Measurements from ENCODE around the gene CNOT10. TPM values are rescaled to one million over a fixed set of nuclear protein-coding genes. Genes with fewer than 3 reads are reported as not detected.
"Not testable (repeated sequence)": the region's sequence is repeated elsewhere in the genome, so short reads cannot be mapped to it uniquely, and the experiment has no call there.

Gene CNOT10
- total RNA-seq, 1 experiment from 2014 or later, result 26.7 TPM

DNA sequence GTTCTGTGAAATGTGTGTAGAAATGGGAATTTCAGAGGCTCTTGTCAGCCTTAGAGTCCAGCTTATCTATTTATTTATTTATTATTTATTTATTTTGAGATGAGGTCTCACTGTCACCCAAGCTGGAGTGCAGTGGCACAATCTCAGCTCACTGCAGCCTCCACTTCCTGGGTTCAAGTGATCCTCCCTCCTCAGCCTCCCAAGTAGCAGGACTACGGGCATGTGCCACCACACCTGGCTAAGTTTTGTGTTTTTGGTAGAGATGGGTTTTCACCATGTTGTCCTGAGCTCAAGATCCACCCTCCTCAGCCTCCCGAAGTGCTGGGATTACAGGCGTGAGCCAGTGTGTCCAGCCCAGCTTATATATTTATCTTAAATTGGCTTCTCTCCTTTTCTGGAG, 11.5 kb downstream of the CNOT10 start:
- DNase-seq (ENCODE audit: low read depth), result no peak

DNA sequence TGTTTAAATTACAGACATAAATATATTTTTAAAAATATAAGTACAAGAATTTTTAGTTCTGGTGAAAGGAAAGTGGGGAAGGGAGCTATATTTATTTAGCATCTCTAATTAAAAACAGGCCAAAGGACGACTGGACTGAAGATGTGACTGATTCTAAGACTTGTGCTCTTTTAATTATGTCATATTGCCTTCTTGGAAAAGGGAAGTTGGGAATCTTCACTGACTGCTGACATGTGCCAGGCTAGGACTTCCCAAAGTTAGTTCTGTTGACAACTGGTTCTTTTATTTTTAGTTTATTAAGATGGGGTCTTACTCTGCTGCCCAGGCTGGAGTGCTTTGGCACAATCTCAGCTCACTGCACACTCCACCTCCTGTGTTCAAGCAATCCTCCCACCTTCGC, 13.5 kb downstream of the CNOT10 start:
- no peak for DNase-seq (ENCODE audit: low read depth)

DNA sequence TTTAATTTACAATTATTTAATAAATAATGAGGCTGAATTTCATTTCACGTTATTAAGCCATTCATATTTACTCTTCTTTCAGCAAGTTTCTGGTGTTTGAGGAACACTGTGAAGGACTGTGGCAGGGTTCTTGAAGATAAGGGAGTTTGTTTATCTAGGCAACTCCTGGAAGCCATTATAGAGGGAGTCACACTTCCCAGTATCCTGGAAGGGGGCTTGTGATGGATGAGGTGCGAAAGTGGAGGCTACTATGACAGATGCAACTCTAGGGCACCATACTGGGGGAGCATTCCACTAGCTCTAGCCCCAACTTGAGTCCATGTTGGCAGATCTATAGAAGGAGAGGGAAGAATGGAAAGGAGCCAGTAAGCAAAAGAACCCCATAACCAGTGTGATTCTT, 14.4 kb downstream of the CNOT10 start:
- no peak for DNase-seq (ENCODE audit: low read depth)

DNA sequence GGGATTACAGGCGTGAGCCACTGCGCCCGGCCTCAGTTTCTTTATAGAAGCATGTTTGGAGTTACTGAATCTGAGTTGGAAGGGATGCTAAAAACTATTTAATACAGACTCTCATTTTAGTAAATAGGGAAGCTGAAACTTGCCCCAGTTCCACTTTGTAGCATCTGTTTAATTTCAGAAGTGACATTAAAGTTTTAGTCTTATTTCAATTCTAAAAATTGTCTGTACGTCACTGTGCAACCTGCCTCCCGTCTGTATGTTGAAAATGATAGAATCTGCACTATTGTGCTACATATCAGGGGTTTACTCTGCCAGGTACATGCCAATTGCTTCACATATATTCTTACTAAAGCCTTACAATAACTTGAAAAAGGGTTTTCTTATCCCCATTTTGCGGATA, 15.3 kb downstream of the CNOT10 start:
- DNase-seq (ENCODE audit: low read depth), result no peak

DNA sequence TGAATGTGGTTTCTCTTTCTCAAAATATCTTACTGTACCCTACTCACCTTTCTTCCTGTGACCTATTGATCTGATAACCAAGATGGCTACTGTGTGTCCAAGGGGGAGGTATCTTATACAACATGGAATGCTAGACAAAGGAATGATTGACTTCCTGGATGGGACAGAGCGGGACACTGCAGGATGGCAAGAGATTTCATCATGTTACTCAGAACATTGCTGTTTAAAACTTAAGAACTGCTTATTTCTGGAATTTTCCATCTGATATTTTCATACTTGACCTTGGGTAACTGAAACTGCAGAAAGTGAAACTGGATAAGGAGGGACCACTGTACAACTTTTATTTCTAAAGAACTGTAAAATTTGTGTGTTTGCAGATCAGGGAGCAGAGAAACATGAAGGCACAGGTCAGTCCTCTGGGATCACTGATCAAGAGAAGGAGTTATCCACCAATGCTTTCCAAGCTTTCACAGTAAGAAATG, 18.5 kb downstream of the CNOT10 start:
- no peak for DNase-seq (ENCODE audit: low read depth)

DNA sequence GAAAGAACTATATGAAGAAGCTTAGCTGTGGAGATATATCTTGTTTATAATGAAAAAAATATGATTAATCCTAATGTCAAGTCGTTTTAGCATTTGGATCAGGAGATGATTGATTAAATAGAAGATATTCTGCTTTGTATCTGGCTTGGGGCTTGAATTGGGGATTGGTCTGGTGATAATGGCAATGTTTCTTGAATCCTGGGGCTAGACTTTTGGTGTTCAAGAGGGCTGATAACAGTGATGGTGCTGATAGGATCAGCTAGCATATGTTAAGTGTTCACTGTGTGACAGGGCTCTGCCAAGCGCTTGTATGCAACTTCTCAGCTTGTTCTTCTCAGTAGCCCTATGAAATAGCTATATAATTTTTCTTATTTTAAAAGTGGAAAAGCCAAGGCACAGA, 20.2 kb downstream of the CNOT10 start:
- no peak for DNase-seq (ENCODE audit: low read depth)

DNA sequence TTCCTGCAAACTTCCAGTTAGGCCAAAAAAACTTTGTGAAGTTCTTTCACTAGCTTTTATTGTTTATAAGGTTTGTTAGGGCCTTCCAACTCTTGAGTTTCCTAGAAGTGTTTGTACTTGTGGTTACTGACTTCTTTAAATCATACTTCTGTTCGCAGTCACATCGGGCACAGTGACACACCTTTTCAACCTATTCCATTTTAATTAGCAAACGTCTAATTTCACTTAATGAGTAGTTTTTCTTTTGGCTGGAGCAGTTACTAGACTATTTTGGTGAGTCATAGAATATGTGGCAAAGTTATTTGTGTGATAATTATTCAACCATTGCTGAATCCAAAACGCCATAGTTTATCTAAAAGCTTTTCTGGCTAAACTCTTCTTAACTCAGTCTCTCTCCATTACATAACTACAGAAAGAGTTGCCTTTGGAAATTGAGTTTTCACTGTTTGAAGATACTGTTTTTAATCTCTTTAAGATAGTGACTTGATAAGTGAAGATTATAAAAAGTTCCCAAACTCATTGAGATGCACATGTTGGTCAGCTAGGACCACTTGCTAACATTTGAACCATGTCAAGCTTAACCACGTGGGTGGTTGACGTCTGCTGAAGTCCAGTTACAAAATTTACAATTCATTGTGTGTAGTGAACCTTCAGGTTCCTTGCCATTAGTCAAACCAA, 21.5 kb downstream of the CNOT10 start:
- peak; percentile 47 for DNase-seq (ENCODE audit: low read depth)

DNA sequence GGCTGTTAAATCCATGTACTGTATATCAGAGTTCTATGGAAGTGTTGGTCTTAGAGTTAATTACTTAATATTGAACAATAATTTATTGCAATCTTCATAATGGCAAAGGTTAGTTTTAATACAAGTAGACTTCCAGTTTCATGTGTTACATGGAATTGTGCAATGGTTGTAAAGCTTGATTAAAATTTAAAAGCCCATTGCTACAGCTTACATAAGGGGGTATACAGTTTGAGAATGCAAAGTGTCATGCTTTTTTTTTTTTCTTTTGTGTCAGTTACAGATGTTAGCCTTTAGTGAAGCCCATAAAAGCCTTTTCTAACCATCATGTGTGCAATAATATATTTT, 22.0 kb downstream of the CNOT10 start:
- no peak for DNase-seq (ENCODE audit: low read depth)

DNA sequence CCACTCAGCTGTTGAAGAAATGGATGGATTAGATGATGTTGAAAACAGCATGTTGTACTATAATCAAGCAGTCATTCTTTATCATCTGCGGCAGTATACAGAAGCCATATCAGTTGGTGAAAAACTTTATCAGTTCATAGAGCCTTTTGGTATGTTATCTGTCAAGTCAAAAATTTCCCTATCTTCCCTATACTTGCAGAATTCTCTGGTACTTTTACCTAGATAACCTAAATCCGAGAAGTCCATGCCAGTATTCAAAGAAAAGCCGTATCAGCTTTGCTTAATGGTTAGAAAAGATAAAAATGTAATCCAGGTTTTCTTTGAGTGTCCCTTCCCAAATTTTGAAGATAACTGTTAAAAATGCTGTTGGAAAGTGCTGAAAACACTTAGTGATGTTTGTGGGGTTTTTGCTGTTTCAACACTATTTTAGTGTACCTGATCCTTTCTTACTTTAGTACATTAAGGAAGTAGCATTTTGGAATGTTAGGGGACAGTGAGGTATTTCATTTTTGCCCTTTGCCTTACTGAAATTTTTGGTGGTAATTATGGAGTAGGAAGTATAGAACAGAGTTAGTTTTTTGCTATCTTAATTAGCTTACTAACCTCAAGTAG, 23.8 kb downstream of the CNOT10 start:
- no peak for DNase-seq (ENCODE audit: low read depth)

DNA sequence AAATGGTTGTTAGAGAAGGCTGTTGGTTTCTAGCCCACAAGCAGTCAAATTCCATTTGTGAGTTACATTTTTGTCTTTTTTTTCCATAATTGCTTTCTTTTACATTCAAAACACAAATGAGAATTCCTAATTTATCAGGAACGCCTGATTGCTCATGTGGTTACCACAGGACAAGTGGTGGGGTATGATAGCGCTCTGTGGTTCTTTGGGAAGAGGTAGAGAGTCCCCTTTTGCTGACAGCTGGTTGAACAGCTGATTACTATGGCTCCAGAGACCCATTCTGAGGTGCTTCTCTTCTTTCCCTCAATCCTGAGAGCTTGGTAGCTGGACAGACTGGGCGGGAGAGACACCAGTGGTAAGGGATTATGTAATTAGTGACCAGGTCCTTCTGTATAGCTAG, 24.4 kb downstream of the CNOT10 start:
- no peak for DNase-seq (ENCODE audit: low read depth)

DNA sequence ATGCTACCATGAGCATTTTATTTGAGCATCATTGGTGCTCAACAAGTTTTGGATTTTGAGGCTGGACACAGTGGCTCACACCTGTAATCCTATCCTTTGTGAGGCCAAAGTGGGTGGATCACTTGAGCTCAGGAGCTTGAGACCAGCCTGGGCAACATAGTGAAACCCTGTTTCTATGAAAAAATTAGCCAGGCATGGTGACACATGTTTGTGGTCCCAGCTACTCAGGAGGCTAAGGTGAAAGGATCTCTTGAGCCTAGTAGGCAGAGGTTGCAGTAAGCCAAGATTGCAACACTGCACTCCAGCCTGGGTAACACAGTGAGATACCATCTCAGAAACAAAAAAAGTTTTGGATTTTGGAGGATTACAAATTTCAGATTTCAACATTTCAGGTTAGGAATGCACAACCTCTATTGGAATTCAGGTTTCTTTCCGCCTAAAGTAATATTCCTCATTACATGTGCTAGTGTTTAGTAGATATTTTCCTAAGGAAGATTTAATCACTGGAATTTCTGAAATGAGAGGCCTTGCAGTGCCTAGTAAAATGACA, 27.6 kb downstream of the CNOT10 start:
- DNase-seq (ENCODE audit: low read depth), result no peak

DNA sequence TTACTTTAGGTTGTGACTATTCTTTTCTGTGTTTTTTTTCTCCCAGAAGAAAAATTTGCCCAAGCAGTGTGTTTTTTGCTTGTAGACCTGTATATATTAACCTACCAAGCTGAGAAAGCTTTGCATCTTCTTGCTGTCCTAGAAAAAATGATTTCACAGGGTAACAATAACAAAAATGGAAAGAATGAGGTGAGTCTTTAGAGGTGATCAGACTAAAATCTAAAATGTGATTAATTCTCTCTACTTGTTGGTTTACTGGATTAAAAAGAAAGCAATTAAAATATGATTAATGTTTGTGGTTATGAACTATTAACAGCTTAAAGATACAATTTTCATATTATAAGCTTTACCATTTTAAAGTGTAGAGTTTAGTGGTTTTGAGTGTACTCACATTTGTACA, 28.2 kb downstream of the CNOT10 start:
- DNase-seq (ENCODE audit: low read depth), result no peak

DNA sequence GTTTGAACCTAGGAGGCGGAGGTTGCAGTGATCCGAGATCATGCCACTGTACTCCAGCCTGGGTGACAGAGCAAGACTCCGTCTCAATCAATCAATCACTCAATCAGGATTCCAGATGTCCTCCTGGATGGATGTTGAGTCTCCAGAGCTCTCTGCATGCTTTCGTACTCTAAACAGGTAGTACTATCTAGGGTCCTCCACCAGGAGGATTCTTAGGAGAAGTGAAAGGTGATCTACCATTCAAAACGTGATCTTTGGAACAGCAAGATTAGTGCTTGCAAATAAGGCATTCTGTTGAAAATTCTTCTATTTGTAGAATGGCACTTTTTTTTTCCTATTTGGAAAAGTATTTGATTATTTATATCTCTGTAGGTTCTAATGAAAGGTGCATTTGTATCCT, 34.3 kb downstream of the CNOT10 start:
- no peak for DNase-seq (ENCODE audit: low read depth)

DNA sequence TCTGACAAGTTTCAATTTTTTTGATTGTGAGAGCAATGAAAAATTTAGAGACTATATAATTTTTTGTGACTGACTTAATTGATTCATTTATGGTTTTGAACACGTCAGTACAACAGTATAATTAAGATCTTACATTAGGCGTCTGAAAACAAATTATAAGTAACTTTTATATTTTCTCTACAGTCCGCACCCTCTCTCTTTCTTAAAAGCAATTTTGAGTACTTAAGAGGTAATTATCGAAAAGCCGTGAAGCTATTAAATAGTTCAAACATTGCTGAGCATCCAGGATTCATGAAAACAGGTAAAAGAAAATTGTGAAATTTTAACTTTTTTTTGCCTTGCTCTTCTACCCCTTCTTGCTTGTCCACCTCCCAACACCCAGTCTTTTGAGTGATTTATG, 34.9 kb downstream of the CNOT10 start:
- DNase-seq (ENCODE audit: low read depth), result no peak

DNA sequence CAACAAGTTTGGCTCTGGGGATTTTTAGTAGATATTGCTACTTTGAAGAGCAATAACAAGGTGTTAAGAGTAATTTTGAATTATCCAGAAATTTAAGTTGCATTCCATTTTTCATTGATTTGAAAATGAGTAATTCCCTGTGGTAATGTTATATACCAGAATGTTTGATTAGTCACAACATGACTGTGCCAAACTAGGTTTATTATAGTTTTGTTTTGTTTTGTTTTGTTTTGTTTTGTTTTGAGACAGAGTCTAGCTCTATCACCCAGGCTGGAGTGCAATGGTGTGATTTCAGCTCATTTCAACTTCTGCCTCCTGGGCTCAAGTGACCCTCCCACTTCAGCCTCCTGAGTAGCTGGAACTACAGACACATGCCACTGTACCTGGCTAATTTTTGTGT, 40.7 kb downstream of the CNOT10 start:
- DNase-seq (ENCODE audit: low read depth), result peak; percentile 12

DNA sequence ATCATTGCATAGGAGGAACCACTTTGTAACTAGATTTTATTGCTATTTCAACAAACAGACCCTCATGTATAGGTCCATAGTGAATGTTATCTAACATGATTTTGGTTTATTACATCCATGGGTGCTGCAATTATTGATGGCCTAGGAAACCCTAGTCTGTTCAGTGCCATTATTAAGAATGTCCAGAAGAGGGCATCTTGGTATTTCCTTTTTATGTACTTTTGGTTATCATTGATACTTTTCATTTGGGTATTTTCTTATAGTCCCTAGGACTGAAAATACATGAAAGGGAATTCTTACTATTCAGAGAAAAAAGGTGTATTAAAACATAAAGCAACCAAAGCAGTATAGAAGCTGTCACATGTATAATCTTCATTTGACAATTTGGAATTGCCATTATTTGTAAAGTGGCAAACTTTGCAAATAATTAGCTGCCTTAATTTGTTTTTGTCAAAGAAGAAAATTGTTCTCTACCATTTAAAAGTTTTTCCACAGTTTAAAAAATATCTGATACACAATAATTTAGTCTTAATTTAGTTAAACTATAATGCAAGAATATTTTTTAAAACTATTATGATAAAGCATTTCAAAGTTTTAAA, 48.7 kb downstream of the CNOT10 start:
- DNase-seq (ENCODE audit: low read depth), result peak; percentile 27

DNA sequence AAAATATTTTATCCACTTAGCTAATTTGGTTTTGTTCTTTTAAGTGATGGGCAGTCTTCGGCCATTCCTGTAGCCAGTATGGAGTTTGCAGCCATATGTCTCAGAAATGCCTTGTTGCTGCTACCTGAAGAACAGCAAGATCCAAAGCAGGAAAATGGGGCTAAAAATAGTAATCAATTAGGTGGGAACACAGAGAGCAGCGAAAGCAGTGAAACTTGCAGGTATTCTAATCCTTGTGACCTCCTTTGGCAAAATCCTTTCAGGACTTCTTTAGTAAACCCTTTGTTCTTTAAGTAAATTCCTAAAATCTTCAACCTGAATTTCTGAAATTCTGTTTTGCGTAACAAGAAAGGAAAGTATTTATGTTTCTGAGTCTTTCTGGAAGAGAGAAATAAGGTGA, 49.8 kb downstream of the CNOT10 start:
- no peak for DNase-seq (ENCODE audit: low read depth)

DNA sequence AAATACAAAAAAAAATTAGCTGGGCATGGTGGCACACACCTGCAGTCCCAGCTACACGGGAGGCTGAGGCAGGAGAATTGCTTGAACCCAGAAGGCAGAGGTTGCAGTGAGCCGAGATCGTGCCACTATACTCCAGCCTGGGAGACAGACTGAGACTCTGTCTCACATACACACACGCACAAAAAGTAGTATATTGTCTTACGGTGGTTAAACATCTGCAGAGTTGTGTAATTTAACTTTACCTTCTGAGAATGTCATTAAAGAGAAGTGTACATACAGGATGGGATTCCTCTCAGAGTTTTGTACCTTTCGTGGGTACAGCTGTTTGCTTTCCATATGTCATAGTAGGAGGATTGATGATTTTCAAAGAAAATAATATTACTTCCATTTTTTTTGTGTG, 58.5 kb downstream of the CNOT10 start:
- DNase-seq (ENCODE audit: low read depth), result not testable (repeated sequence)

DNA sequence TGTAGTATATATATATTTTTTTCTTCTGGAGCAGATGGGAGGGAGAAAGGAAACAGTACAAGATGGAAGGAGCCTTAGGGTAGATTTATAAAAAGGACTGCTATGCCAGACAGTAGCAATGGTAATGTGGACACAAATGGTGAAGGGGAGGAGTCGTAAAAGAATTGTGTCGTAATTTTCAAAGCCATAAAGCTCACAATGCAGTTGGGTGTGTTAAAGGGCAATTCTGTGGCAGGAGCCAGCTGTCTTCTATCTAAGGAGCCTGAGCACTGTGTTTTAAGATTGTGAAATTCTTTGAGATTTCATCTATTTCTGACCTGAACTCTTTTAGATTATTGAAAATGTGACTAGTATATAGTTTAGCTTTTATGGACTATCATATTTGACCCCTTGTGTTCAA, 58.9 kb downstream of the CNOT10 start:
- DNase-seq (ENCODE audit: low read depth), result no peak

DNA sequence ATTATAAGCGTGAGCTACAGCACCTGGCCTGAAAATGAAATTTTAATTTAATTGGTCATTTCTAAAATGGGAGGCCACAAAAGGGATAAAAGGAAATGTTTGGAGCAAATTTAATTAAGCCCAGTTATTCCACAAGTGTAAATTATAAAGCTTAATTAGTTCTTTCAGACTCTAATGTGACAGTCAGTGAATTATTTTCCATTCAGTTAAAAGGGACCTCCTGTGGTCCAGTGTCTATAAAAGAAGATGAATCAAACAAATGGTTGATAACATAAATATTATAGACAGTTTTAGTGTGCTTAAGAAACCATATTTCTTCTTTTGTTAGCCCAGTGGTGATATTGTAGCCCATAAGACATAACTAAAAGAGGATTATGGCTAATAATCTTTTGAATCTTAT, 66.4 kb downstream of the CNOT10 start:
- DNase-seq (ENCODE audit: low read depth), result no peak

DNA sequence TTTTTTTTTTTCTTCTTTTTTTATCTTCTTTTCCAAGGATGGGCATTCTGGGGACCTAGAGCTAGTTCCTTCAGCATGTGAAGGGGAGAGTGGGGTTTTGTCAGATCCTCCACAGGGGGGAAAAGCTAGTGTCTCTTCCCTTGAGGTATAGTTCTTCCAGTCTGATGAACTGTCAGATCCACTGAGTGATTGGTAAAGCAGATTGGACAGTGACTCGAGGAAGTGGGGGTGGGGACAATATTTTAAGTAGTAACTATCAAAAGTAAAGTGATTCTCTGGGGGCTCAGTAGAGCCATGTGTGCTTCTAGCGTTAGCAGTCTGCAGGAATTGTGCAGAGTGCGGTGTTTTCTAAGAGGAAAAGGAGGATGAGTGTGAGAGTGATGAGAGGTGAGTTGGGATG, 70.8 kb downstream of the CNOT10 start:
- no peak for DNase-seq (ENCODE audit: low read depth)

DNA sequence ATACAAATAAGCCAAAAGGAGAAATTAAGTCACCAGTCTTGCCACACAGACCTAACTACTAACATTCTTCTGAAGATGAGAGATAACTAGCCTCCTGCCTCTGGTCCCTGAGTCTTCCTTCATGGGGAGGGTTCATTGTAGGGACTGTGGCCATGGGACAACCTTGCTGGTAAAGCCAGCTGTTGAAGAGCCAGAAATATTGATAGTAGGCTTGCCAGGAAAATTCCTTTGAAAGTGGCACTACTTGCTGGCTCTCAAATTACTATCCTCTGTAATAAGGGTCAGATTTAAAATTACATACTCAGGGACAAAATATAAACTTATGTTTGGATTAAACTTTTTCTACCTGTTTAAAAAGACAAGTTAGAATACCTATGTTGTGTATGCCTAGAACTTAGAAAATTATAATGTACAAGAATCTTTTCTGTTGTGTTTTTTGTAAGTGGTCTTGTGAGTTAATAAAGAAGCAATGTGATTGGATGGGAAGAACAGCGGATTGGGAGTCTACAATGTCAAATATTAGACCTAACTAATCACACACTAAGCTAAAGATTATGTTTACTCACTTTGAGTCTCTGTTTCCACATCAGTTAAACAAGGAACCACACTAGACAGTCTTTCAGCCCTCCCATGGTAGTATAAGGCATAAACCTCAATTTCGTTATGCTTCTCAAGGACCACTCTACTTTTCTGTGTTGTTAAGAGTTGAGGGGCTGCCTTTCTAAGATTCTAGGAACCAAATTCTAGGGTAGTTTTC, 72.8 kb downstream of the CNOT10 start:
- no peak for DNase-seq (ENCODE audit: low read depth)

DNA sequence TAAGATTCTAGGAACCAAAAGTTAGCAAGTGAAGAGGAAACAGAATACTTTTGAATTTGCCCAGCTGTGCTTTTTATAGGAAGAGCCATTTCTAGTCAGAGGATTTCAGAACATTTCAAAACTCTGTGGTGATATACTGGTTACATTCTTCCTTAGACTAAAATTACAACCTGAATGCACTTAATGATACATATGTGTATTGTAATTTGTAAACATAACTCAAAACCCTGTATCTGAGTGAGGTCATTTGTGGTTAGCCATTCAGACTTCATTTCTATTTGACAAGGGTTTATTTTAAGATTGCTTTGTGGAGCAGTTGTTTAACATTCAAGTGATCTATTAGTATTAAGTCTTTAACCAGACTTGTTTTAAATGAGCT, 73.4 kb downstream of the CNOT10 start:
- peak; percentile 9 for DNase-seq (ENCODE audit: low read depth)
